NCI-H2171 treated with DMSO at 0.1 percent for 48 hours (cell line): ENCODE data around the gene HOMER2.
"Not testable (repeated sequence)": the region's sequence is repeated elsewhere in the genome, so short reads cannot be mapped to it uniquely, and the experiment has no call there.

Source experiments
- DNase-seq: peaks from one replicate; lab custom pipeline; 2025; lab: John Stamatoyannopoulos, UW

HOMER2 gene

GRCh38 chr15:82964890-82965289 lies 12.4 kb upstream of the HOMER2 start:
- DNase-seq: no peak

- DNase-seq: no peak
Observed at GRCh38 chr15:82963471-82964341, 11.2 kb upstream of the HOMER2 start.

- DNase-seq: no peak
Observed at GRCh38 chr15:82960766-82961165, 8.2 kb upstream of the HOMER2 start.

- DNase-seq: no peak
Observed at GRCh38 chr15:82959423-82959822, 6.9 kb upstream of the HOMER2 start.

- no peak for DNase-seq
Observed at GRCh38 chr15:82958638-82959037, 6.1 kb upstream of the HOMER2 start.

- DNase-seq: peak; percentile 40
Observed at GRCh38 chr15:82951472-82952157, 905 bp downstream of the HOMER2 start.

GRCh38 chr15:82950746-82951370 lies 1.7 kb downstream of the HOMER2 start:
- DNase-seq: peak; percentile 20

- DNase-seq: no peak
Observed at GRCh38 chr15:82950295-82950694, 2.2 kb downstream of the HOMER2 start.

- no peak for DNase-seq
Observed at GRCh38 chr15:82946155-82946701, 6.3 kb downstream of the HOMER2 start.

GRCh38 chr15:82945326-82945725 lies 7.2 kb downstream of the HOMER2 start:
- DNase-seq: no peak

- no peak for DNase-seq
Observed at GRCh38 chr15:82944821-82945220, 7.7 kb downstream of the HOMER2 start.

GRCh38 chr15:82944056-82944455 lies 8.5 kb downstream of the HOMER2 start:
- DNase-seq: no peak

GRCh38 chr15:82943176-82943575 lies 9.3 kb downstream of the HOMER2 start:
- DNase-seq: no peak

GRCh38 chr15:82942691-82943090 lies 9.8 kb downstream of the HOMER2 start:
- DNase-seq: no peak

GRCh38 chr15:82939678-82940077 lies 12.8 kb downstream of the HOMER2 start:
- DNase-seq: not testable (repeated sequence)

- no peak for DNase-seq
Observed at GRCh38 chr15:82937712-82938058, 14.8 kb downstream of the HOMER2 start.

- no peak for DNase-seq
Observed at GRCh38 chr15:82936966-82937711, 15.4 kb downstream of the HOMER2 start.

GRCh38 chr15:82935382-82935781 lies 17.1 kb downstream of the HOMER2 start:
- DNase-seq: no peak

- no peak for DNase-seq
Observed at GRCh38 chr15:82934100-82934880, 18.2 kb downstream of the HOMER2 start.

- no peak for DNase-seq
Observed at GRCh38 chr15:82933576-82933975, 18.9 kb downstream of the HOMER2 start.

GRCh38 chr15:82931221-82931620 lies 21.3 kb downstream of the HOMER2 start:
- DNase-seq: no peak
